Lung (tissue), 12 donors: ENCODE data around the gene MAP2K7. TPM values are rescaled to one million over a fixed set of nuclear protein-coding genes. Genes with fewer than 3 reads are reported as not detected.

Experiments
- ATAC-seq: fragments of 200-7000 bp; cut with Tn5 transposase; one replicate; pipeline ENCODE4 v1.9.1; 2020; ENCODE audit warnings: moderate number of reproducible peaks; ENCODE audit not compliant: insufficient read depth, low FRiP score
- DNase-seq, 3 donors: peaks; one replicate each; pipeline ENCODE4 v3.0.0-alpha.2; 2013 to 2017
- H3K27ac ChIP-seq, 2 donors: one replicate each; pipeline ENCODE4 v1.5.1; 2013; ENCODE audit warnings: mild to moderate bottlenecking in 2 of 2, moderate library complexity in 2 of 2, control low read depth in 1 of 2, inconsistent platforms in 1 of 2, low read depth in 1 of 2, low read length in 1 of 2
- H3K27me3 ChIP-seq, 3 donors: one replicate each; pipeline ENCODE4 v1.5.1; 2013; ENCODE audit warnings: low read length in 2 of 3; ENCODE audit not compliant: control insufficient read depth in 3 of 3, insufficient read depth in 3 of 3
- H3K36me3 ChIP-seq, 4 donors: one replicate each; pipeline ENCODE4 v1.5.1; 2013; ENCODE audit warnings: low read length in 4 of 4, mild to moderate bottlenecking in 1 of 4, moderate library complexity in 1 of 4; ENCODE audit not compliant: control insufficient read depth in 4 of 4, insufficient read depth in 4 of 4
- H3K4me1 ChIP-seq, 5 donors: one replicate each; pipeline ENCODE4 v1.5.1; 2013; ENCODE audit warnings: low read length in 5 of 5, mild to moderate bottlenecking in 2 of 5, moderate library complexity in 1 of 5; ENCODE audit not compliant: control insufficient read depth in 5 of 5, insufficient read depth in 5 of 5
- H3K4me3 ChIP-seq: one replicate; pipeline ENCODE4 v1.5.1; 2013; ENCODE audit warnings: mild to moderate bottlenecking, control low read depth, moderate library complexity
- H3K9ac ChIP-seq, 2 donors: one replicate each; pipeline ENCODE4 v1.5.1; 2013; ENCODE audit warnings: low read length in 2 of 2, control low read depth in 1 of 2; ENCODE audit not compliant: insufficient read depth in 1 of 2
- H3K9me3 ChIP-seq, 4 donors: one replicate each; pipeline ENCODE4 v1.5.1; 2013; ENCODE audit warnings: low read length in 3 of 4, mild to moderate bottlenecking in 1 of 4, moderate library complexity in 1 of 4; ENCODE audit not compliant: control insufficient read depth in 4 of 4, insufficient read depth in 3 of 4
- CTCF ChIP-seq: IDR thresholded peaks from 2 replicates; pipeline ENCODE4 v1.5.1; 2012; ENCODE audit warnings: mild to moderate bottlenecking; ENCODE audit errors: control extremely low read depth, extremely low read depth
- WGBS, 2 donors: extraction: QIAGEN DNeasy Blood & Tissue Kit; methylation state at CpG; one replicate each; pipeline ENCODE4 v1.1.7; 2013; 5-methylcytosine and 5-hydroxymethylcytosine counted together
- polyA plus RNA-seq, 2 donors: library from polyadenylated mRNA; stranded (reverse); fragments of 200-250 nt; gene quantifications; one replicate each; pipeline ENCODE4 v1.2.1, GENCODE V29; 2013
- total RNA-seq, 2 donors: library from RNA; depleted of rRNA in 1 of 2; stranded (reverse); fragments of >200 nt in 1 of 2; gene quantifications; one replicate each; pipeline ENCODE4 v1.2.1, GENCODE V29; 2014 to 2021
- donor health status: control.
- donor health status: control.
- donor health status: Bipolar disorder and iron deficiency.
- donor health status: healthy.
- donor health status: DM: yes; HTN: yes; CAD: no.

The MAP2K7 gene
- total and polyA plus RNA-seq, 4 donors: 17.8 to 41.7 (median 23.4) TPM

GRCh38 chr19:7879111-7879807 is 24.4 kb upstream of the MAP2K7 start:
- no peak overlapping the region for H3K4me3 ChIP-seq
- peaks cover 0 to 6% (median 5%) of the 10 kb centered on the region in 3 donors for H3K27me3 ChIP-seq
- no peak for ATAC-seq
- H3K36me3 ChIP-seq: no peaks in the 10 kb centered on the region
- peaks cover 0 to 4% (median 0%) of the 10 kb centered on the region in 5 donors for H3K4me1 ChIP-seq
- TF ChIP-seq CTCF: no peak
- 79 to 86% methylated on average over 18 of the region's 18 CpGs for WGBS, 2 donors
- no peak overlapping the region for H3K9ac ChIP-seq
- DNase-seq: no peak
- H3K9me3 ChIP-seq: peaks cover 0 to 2% (median 0%) of the 10 kb centered on the region in 4 donors
- H3K27ac ChIP-seq: no peak overlapping the region

- Histone ChIP-seq H3K27me3 (peaks cover 0 to 2% (median 2%) of the 10 kb centered on the region in 3 donors), H3K4me1 (no peaks in the 10 kb centered on the region), H3K9me3 (peaks cover 0 to 2% (median 0%) of the 10 kb centered on the region in 4 donors), H3K27ac (no peak overlapping the region), H3K36me3 (no peaks in the 10 kb centered on the region), H3K4me3 (no peak overlapping the region), H3K9ac (no peak overlapping the region)
- 86 to 92% methylated on average over 19 of the region's 19 CpGs for whole genome bisulfite sequencing, 2 donors
- TF ChIP-seq CTCF: no peak
- ATAC-seq: no peak
- DNase-seq: no peak
Measured at GRCh38 chr19:7879836-7880235, 23.8 kb upstream of the MAP2K7 start.

GRCh38 chr19:7881910-7882309 is 21.8 kb upstream of the MAP2K7 start:
- TF ChIP-seq CTCF: no peak
- H3K4me3 ChIP-seq: no peak overlapping the region
- H3K4me1 ChIP-seq: no peaks in the 10 kb centered on the region
- WGBS, 2 donors: 91 to 94% methylated on average over 3 of the region's 3 CpGs
- peaks cover 0 to 2% (median 0%) of the 10 kb centered on the region in 4 donors for H3K9me3 ChIP-seq
- H3K9ac ChIP-seq: no peak overlapping the region
- no peaks in the 10 kb centered on the region for H3K27me3 ChIP-seq
- DNase-seq (no peak), ATAC-seq (no peak)
- no peaks in the 10 kb centered on the region for H3K36me3 ChIP-seq
- no peak overlapping the region for H3K27ac ChIP-seq
